Anterior cingulate cortex (tissue), 58 donors: ENCODE measurements around the gene RXFP3.
"Not testable (repeated sequence)": the region's sequence is repeated elsewhere in the genome, so short reads cannot be mapped to it uniquely, and the experiment has no call there.

ENCODE experiments used
- DNase-seq, 58 donors: peaks; one replicate each; lab custom pipeline; 2025; lab: John Stamatoyannopoulos, UW

Gene RXFP3, protein sequence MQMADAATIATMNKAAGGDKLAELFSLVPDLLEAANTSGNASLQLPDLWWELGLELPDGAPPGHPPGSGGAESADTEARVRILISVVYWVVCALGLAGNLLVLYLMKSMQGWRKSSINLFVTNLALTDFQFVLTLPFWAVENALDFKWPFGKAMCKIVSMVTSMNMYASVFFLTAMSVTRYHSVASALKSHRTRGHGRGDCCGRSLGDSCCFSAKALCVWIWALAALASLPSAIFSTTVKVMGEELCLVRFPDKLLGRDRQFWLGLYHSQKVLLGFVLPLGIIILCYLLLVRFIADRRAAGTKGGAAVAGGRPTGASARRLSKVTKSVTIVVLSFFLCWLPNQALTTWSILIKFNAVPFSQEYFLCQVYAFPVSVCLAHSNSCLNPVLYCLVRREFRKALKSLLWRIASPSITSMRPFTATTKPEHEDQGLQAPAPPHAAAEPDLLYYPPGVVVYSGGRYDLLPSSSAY

DNA sequence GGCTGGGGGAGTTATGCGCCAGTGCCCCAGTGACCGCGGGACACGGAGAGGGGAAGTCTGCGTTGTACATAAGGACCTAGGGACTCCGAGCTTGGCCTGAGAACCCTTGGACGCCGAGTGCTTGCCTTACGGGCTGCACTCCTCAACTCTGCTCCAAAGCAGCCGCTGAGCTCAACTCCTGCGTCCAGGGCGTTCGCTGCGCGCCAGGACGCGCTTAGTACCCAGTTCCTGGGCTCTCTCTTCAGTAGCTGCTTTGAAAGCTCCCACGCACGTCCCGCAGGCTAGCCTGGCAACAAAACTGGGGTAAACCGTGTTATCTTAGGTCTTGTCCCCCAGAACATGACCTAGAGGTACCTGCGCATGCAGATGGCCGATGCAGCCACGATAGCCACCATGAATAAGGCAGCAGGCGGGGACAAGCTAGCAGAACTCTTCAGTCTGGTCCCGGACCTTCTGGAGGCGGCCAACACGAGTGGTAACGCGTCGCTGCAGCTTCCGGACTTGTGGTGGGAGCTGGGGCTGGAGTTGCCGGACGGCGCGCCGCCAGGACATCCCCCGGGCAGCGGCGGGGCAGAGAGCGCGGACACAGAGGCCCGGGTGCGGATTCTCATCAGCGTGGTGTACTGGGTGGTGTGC lies at the start of gene RXFP3:
Gene RXFP3 (plus strand): TSS at position 6 of the 636 bp plus-strand sequence. CDS start 355 bp downstream, at position 361.
- no peak for DNase-seq

DNA sequence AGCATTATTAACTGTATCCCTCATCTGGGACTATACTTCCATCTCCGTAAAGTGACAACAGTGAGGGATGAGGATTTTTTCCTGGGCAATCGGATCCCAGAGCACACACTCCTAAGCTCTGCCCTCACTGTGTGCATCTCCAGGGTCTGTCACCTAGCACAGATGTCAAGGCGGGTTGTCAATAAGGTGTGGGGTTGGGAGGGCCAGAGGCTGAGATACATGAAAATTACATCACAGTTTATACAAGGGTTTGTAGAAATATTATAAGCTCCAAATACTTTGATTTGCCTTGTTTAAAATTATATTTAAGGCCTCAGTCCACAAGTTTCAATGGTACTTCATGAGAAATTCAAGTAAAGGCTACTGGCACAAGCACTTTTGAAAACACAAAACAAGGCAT lies 48.9 kb upstream of the RXFP3 start:
- no peak for DNase-seq

DNA sequence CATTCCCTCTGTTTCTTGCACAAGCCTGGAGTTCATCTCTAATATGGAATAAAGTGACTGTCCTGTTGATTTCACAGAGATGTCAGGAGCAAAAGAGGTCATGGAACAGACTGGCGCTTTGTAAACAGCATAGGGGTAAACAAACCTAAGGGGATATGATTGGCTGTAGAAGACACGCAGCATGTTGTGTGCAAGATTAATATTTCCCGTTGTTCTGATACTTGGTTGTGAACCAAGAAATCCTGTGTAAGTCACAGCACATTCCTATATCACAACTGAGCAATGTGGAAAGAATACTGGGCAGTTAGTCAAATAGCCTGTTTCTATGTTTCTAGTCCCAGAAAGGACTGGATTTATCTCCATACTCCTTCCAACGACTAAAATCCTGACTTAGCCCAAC lies 47.6 kb upstream of the RXFP3 start:
- DNase-seq = no peak

DNA sequence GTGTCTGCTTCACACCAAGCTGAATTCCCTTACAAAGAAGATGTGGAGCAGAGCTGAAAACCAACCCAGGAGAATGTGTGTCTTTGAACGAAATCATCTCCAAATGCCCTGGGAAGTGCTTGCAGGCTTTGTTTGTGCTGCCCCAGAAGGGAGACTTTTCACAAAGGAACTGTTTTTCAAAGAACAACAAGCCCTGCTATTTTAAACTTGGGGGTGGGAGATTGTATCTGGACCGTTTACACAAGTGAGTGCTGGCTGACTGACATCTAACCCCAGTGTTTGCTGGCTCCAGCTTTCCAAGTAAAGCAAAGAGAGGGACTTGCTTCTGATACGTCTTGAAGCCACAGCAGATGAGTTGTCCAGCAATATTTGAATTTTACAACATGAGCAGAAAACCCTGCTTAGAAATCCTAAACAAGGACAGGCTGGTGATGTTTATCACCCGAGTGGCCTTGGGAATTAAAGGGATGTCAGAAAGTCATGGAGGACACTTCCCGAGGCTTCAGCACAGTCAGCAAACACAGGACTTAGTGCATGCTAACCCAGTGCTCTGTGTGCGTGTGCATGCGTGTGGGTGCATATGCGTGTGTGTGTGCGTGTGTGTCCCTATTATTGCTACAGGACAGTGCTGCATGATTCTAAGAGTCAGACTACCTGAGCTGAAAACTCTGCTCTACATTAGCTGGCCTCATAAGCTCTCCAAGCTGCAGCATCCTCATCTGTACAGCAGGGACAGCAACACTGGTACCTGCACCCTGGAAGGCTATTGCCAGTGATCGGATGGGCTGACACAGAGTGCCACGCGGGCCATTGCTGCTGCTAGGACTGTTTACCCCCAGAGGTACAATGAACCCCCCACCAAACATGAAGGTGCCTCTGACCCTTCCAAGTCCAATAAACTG lies 45.8 kb upstream of the RXFP3 start:
- DNase-seq = no peak

DNA sequence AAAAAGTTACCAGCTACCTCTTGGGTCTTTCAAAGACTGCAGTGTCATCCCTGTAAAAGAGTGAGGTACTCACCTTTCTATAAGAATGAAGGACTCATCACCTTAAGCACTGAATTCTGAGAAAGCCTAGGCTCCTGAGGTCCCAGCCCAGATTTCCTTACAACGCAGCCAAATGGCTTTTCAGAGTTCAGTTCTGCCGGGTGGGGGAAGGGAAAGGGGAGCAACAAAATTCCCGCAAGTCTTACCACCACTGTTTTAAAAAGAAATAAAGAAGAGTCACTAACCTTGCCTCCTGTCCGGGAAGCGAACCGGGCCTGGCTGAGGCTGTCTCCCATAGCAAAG lies 44.8 kb upstream of the RXFP3 start:
- DNase-seq = no peak

DNA sequence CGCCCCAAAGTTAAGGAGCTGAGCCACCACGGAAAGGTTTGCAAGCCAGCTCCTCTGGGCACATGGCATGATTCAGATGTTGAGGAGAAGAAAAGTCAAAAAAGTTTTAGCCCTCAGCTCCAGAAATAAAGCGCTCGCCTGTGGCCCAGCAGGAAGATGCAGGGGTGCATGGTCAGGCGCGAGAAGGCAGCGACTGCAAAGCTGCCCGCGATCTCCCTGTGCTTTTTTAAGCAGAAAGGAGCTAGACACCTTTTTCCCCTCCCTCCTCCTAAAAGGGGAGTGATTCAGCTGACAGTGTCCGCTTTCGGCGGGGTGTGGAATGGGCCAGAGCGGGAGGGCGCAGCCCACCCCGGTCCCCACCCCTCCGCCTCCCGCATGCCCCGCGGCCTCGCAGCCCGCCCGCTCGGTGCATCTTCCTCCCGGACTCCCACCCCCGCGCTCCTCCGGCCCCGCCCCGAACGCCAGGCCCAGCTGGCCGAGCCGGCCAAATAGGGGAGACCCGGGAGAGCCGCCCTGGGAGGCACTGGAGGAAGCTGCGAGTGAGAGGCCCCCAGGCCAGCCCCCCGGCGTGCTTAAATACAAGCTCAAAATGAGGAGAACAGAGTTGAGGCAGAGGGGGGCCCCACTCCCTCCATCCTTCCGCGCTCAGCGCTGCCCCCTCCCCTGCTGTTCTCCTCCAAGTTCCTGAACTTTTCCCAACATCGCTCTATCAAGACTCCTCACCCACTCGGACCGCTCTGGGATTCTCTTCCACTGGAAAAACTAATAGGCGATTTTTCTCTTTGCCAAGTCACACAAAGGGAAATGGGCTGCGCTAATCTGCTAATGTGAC lies 44.2 kb upstream of the RXFP3 start, which contains the start of gene ADAMTS12:
Gene ADAMTS12 (minus strand): TSS at position 203 of the 832 bp plus-strand sequence. CDS start 134 bp downstream, at position 69.
- peak in 2 of 58 donors; percentile 2 to 9 for DNase-seq

DNA sequence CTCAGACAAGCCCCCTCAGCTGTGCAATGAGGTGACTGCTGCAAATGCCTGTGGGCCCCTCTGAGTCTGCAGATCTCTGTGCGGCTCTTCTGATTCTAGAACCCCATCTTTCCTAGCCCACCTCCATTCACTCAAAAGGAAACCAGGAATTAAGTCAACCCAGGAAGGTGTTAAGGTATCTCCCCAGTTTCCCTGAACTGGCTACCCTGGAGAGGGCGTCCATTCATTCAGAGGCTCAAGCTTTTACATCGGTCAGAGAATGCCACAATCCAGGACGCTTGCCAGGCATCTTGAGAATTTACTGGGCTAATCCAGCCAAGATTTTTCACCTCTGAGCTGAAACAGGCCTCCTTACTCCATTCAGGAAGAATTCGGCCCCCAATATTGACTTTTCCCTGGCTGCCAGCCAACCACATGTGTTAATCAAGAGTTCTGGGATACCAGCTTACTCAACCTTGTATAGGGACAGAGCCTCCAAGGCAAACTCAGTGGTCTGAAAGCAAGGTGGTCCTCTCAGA lies 43.5 kb upstream of the RXFP3 start:
- peak in 1 of 58 donors; percentile 5 for DNase-seq

DNA sequence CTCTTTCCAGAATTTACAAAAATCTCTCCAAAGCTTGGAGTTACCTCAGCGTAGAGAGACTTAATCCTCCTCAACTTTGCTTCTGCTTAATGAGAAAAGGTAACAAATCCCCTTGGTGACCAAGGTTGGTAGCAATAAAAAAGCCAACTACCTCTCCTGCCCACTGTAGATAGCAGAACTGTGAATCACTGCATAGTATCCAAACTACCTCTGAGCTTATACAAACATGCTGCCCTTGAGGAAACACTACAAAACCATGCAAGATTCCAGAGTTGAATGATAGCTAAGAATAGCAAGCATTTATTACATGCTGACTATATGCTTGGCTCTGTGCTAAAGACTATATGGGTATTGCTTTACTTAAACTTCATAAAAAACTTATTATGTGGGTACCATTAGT lies 41.6 kb upstream of the RXFP3 start:
- no peak for DNase-seq

DNA sequence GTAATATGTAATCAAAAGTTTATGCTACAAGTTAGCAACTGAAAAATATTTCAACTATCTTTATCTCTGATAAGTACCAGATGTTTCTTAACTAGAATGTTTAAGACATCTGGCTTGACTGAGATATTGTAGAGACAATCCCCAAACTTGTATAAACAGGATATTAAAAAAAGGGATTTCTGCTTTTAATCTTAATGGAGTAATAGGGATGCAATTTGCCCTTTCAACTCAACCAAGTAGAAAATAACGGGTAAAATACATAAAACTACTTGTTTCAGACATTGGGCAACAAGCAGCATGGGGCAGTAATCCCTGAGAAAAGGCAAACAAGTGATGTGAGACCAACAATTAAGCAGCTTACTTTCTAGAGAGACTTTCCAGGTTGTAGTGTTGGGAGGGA lies 35.0 kb upstream of the RXFP3 start:
- no peak for DNase-seq

DNA sequence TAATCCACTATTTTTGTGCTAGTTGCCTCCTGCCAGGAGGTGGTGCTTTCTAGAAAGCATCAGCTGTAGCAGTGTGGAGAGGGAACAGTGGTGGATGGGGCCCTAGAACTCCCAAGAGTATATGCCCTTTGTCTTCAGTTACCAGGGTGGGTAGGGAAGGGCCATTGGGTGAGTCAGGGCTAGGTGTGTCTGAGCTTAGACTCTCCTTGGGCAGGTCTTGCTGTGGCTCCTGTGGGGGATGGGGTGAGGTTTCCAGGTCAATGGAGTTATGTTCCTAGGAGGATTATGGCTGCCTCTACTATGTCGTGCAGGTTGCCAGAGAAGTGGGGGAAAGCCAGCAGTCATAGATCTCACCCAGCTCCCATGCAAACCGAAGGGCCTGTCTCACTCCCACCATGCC lies 33.1 kb upstream of the RXFP3 start:
- DNase-seq = no peak

DNA sequence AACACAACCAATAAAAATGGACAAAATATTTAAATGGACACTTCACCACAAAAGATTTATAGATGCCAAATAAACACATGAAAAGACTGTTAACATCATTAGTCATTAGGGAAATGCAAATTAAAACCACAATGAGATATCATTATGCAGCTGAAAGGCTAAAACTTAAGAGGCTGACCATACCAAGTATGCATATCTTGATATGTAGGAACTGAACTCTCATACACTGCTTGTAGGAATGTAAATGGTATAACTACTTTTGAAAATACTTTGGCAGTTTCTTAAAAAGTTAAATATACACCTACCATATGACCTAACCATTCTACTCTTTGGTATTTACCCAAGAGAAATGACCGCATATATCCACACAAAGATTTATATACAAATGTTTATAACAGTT lies 30.8 kb upstream of the RXFP3 start:
- no peak for DNase-seq

DNA sequence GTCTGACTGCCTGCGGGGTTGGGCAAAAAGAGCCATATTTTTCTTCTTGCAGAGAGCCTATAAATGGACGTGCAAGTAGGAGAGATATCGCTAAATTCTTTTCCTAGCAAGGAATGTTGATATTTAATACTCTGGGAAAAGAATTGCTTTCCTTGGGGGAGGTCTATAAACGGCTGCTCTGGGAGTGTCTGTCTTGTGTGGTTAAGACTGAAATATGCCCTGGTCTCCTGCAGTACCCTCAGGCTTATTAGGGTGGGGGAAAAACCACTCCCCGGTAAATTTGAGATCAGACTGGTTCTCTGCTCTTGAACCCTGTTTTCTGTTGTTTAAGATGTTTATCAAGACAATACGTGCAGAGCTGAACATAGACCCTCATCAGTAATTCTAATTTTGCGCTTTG lies 29.9 kb upstream of the RXFP3 start:
- not testable (repeated sequence) for DNase-seq

DNA sequence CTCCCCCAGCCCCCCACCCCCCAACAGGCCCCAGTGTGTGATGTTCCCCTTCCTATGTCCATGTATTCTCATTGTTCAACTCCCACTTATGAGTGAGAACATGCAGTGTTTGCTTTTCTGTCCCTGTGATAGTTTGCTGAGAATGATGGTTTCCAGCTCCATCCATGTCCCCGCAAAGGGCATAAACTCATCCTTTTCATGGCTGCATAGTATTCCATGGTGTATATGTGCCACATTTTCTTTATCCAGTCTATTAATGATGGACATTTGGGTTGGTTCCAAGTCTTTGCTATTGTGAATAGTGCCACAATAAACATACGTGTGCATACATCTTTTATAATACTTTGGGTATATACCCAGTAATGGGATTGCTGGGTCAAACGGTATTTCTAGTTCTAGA lies 21.3 kb upstream of the RXFP3 start:
- DNase-seq = not testable (repeated sequence)

DNA sequence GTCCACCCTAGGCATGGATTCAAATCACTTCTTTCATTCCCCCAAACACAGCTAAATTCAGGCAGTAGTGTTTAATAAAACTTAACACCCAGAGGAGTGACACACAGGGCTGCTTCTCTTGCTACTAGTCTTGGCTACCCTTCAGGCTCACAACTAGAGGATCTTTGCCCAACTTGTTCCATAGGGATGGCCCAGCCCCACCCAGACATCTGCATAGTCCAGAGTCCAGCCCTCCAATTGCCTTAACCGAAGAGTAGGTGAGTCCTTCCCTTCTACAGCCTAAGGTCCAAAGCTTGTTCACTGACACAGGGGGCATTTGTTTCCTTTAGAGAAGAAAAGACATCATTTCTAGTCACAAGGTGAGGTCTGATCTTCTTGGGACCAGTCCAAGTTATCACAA lies 15.2 kb upstream of the RXFP3 start:
- DNase-seq = no peak

DNA sequence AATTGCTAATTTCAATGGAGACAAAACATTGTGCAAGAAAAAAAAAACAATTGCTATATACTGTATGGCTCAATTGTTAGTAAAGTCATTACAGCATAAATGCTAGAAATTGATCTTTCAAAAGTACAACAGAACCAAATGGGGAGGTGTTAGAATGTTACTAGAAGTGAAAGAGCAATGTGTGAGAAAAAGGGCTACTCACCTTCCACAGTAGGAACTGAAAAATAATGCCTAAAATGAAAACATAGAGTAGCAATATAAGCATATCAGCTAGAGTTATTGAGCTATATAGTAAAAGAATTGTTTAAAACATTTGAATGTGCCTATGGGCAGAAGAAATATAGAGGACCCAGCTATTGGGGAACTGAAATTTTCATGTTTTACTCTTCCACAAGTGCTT lies 10.9 kb upstream of the RXFP3 start:
- DNase-seq = no peak

DNA sequence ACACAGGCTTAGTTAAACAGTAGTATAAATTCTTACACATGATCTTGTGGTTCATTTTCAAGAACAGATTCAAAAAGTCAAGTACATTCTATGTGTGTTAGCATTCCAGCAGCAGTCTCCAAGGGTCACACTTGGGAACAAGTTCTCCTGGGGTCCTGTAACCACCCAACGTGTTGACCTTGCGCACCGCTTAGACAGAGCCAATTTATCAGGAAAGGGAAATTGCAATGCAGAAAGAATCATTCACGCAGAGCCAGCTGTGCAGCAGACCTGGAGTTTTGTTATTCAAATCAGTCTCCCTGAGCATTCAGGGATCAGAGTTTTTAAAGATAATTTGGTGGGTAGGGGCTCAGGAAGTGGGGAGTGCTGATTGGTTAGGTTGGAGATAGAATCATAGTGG lies 8.5 kb upstream of the RXFP3 start:
- no peak for DNase-seq

DNA sequence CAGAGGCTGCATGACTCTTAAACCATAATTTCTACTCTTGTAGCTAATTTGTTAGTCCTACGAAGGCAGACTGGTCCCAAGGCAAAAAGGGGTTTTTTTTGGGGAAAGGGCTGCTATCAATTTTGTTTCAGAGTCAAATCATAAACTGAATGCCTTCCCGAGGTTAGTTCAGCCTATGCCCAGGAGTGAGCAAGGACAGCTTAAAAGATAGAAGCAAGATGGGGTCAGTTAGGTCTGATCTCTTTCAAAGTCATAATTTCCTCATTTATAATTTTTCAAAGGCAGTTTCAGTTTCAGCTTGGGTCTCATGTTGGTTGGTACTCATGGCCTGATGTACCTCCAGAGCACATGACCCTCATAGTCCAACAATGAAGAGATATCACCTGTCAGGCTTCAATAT lies 7.9 kb upstream of the RXFP3 start:
- no peak for DNase-seq

DNA sequence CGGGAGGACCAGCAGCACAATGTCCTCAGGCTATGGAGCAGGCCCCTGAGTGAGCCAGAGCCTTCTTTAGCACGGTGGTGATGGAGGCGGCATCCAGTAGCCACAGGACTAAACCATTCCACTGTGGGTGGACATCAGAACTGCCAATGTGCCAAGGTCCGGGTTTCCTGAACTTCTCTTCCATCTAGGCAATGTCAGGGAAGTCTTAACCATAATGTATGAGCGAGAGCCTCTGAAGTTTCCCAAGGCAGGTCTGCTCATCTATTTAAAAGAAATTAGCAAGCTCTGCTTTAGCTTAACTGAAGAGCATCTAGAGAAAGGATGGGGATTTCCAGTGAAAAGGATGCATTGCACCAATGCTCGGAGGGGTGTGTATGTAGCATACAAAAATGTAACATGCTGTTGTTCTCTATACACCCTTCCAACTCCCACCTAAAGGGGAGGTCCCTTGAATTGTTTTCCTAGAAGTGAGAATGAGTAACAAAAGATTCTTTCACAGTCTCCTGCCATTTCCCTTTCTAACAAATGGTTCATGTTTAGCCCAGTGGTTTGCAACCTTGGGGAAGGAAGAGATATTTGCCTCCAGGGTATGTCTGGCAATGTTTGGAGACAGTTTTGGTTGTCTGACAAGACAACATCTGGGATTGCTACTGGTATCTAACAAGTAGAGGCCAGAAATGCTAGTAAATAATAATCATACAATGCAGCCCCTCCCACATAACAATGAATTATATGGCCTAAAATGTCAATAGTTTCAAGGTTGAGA lies 6.1 kb upstream of the RXFP3 start:
- DNase-seq = no peak

DNA sequence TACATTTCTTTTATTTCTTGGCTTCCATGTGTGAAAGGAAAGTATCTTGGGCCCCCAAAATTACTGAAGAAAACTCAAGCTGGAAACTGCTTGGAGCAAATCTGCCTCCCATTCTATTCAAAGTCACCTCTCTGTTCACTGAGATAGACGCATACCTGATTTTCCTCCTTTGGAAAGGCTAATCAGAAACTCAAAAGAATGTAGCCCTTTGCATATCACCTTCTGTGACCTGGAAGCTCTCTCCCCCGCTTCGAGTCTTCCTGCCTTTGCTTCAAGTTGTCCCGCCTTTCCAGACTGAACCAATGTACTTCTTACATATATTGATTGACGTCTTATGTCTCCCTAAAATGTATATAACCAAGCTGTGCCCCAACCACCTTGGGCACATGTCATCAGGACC lies 5.0 kb upstream of the RXFP3 start:
- DNase-seq = no peak
